Liver (tissue), 9 donors: ENCODE data around the gene ANKRD34C. TPM values are rescaled to one million over a fixed set of nuclear protein-coding genes. Genes with fewer than 3 reads are reported as not detected.

Experiments
- DNase-seq: peaks from one replicate; pipeline ENCODE4 v3.0.0-alpha.2; 2017; ENCODE audit warnings: low spot score
- H3K27ac ChIP-seq, 2 donors: one replicate each; pipeline ENCODE4 v1.7.0; 2013; ENCODE audit warnings: inconsistent platforms in 2 of 2, low read length in 2 of 2, control low read depth in 1 of 2, low read depth in 1 of 2, mild to moderate bottlenecking in 1 of 2
- H3K27me3 ChIP-seq, 4 donors: one replicate each; pipeline versions ENCODE4 v1.6.1 to v1.7.0; 2013; ENCODE audit warnings: low read length in 3 of 4, inconsistent platforms in 1 of 4, mild to moderate bottlenecking in 1 of 4, moderate library complexity in 1 of 4; ENCODE audit not compliant: control insufficient read depth in 4 of 4, insufficient read depth in 4 of 4
- H3K36me3 ChIP-seq, 4 donors: one replicate each; pipeline versions ENCODE4 v1.6.1 to v1.7.0; 2013; ENCODE audit warnings: low read length in 3 of 4, mild to moderate bottlenecking in 3 of 4, low read depth in 1 of 4, moderate library complexity in 1 of 4; ENCODE audit not compliant: control insufficient read depth in 4 of 4, insufficient read depth in 3 of 4
- H3K4me1 ChIP-seq, 4 donors: one replicate each; pipeline versions ENCODE4 v1.6.1 to v1.7.0; 2013; ENCODE audit warnings: low read length in 3 of 4, mild to moderate bottlenecking in 3 of 4, moderate library complexity in 1 of 4; ENCODE audit not compliant: control insufficient read depth in 4 of 4, insufficient read depth in 4 of 4
- H3K4me3 ChIP-seq, 3 donors: one replicate each; pipeline versions ENCODE4 v1.6.1 to v1.7.0; 2013; ENCODE audit warnings: low read length in 3 of 3, control low read depth in 1 of 3, low read depth in 1 of 3, mild to moderate bottlenecking in 1 of 3
- H3K9ac ChIP-seq, 2 donors: one replicate each; pipeline ENCODE4 v1.7.0; 2013; ENCODE audit warnings: low read length in 2 of 2, mild to moderate bottlenecking in 2 of 2, moderate library complexity in 2 of 2, control low read depth in 1 of 2, low read depth in 1 of 2
- H3K9me3 ChIP-seq, 4 donors: one replicate each; pipeline versions ENCODE4 v1.6.1 to v1.7.0; 2013; ENCODE audit warnings: low read length in 3 of 4; ENCODE audit not compliant: control insufficient read depth in 4 of 4
- ATF3 ChIP-seq: IDR thresholded peaks from 2 replicates; pipeline ENCODE4 v1.6.1; 2016; ENCODE audit warnings: antibody characterized with exemption
- CTCF ChIP-seq: fragments of 150-350 bp; IDR thresholded peaks from 2 replicates; pipeline ENCODE4 v1.5.1; 2017; ENCODE audit warnings: improper control_type of control experiment, low read depth, low read length; ENCODE audit not compliant: missing input control
- EGR1 ChIP-seq, 2 donors: IDR thresholded peaks; 2 replicates each; pipeline ENCODE4 v1.6.1; 2016 to 2018; ENCODE audit warnings: antibody characterized with exemption in 2 of 2, low read depth in 2 of 2
- FOXA1 ChIP-seq: IDR thresholded peaks from 2 replicates; pipeline ENCODE4 v1.6.1; 2016; ENCODE audit warnings: antibody characterized with exemption
- FOXA2 ChIP-seq: IDR thresholded peaks from 2 replicates; pipeline ENCODE4 v1.6.1; 2016; ENCODE audit warnings: antibody characterized with exemption
- GABPA ChIP-seq, 2 donors: IDR thresholded peaks in 1 of 2; conservative IDR thresholded peaks in 1 of 2; 2 replicates each; pipeline ENCODE4 v1.6.1; 2016; ENCODE audit warnings: antibody characterized with exemption in 2 of 2, mild to moderate bottlenecking in 1 of 2, moderate library complexity in 1 of 2
- HNF4A ChIP-seq, 2 donors: conservative IDR thresholded peaks; 2 replicates each; pipeline ENCODE4 v1.6.1; 2016; ENCODE audit warnings: antibody characterized with exemption in 2 of 2, mild to moderate bottlenecking in 2 of 2
- HNF4G ChIP-seq: IDR thresholded peaks from 2 replicates; pipeline ENCODE4 v1.6.1; 2016; ENCODE audit warnings: antibody characterized with exemption
- JUND ChIP-seq, 2 donors: IDR thresholded peaks; 2 replicates each; pipeline ENCODE4 v1.6.1; 2016; ENCODE audit warnings: antibody characterized with exemption in 2 of 2
- MAX ChIP-seq: IDR thresholded peaks from 2 replicates; pipeline ENCODE4 v1.6.1; 2016; ENCODE audit warnings: antibody characterized with exemption
- NR2F2 ChIP-seq: IDR thresholded peaks from 2 replicates; pipeline ENCODE4 v1.6.1; 2016; ENCODE audit warnings: antibody characterized with exemption
- RAD21 ChIP-seq, 2 donors: IDR thresholded peaks; 2 replicates each; pipeline ENCODE4 v1.6.1; 2016; ENCODE audit warnings: antibody characterized with exemption in 2 of 2, mild to moderate bottlenecking in 2 of 2
- REST ChIP-seq: IDR thresholded peaks from 2 replicates; pipeline ENCODE4 v1.6.1; 2016; ENCODE audit warnings: antibody characterized with exemption, mild to moderate bottlenecking
- RXRA ChIP-seq, 2 donors: IDR thresholded peaks; 2 replicates each; pipeline ENCODE4 v1.6.1; 2017 to 2018; ENCODE audit warnings: antibody characterized with exemption in 2 of 2, mild to moderate bottlenecking in 1 of 2
- SP1 ChIP-seq: IDR thresholded peaks from 2 replicates; pipeline ENCODE4 v1.6.1; 2018; ENCODE audit warnings: antibody characterized with exemption, mild to moderate bottlenecking
- TAF1 ChIP-seq: conservative IDR thresholded peaks from 2 replicates; pipeline ENCODE4 v1.6.1; 2016; ENCODE audit warnings: antibody characterized with exemption, mild to moderate bottlenecking
- YY1 ChIP-seq: IDR thresholded peaks from 2 replicates; pipeline ENCODE4 v1.6.1; 2016; ENCODE audit warnings: antibody characterized with exemption, mild to moderate bottlenecking
- ZBTB33 ChIP-seq: IDR thresholded peaks from 2 replicates; pipeline ENCODE4 v1.6.1; 2016; ENCODE audit warnings: antibody characterized with exemption
- WGBS: extraction: QIAGEN DNeasy Blood & Tissue Kit; methylation state at CpG from one replicate; pipeline ENCODE4 v1.1.7; 2013; 5-methylcytosine and 5-hydroxymethylcytosine counted together
- polyA plus RNA-seq, 2 donors: library from polyadenylated mRNA; stranded (reverse) in 1 of 2; unstranded in 1 of 2; fragments of 200-250 nt in 1 of 2; fragments of >200 nt in 1 of 2; fragmentation: Nextera tagmentation in 1 of 2; extraction: Ambion mirVana in 1 of 2; gene quantifications; one replicate each; pipeline versions ENCODE4 v1.2.1 to v1.2.3, GENCODE V29; 2013 to 2015
- total RNA-seq, 2 donors: library from RNA; depleted of rRNA; stranded (reverse); fragments of >200 nt; gene quantifications; one replicate each; pipeline ENCODE4 v1.2.3, GENCODE V29; 2014
- donor health status: healthy.
- donor health status: healthy.
- donor health status: healthy.
- donor health status: healthy.
- donor health status: healthy.

Gene ANKRD34C
- total and polyA plus RNA-seq, 4 donors = under 0.01 TPM; not detected in 3

- Histone ChIP-seq H3K27ac (no peak overlapping the region), H3K27me3 (peaks cover 0 to 10% (median under 1%) of the 10 kb centered on the region in 4 donors), H3K4me3 (no peak overlapping the region), H3K9ac (no peak overlapping the region), H3K4me1 (peaks cover 0 to 15% (median 6%) of the 10 kb centered on the region in 4 donors), H3K9me3 (no peaks in the 10 kb centered on the region), H3K36me3 (no peaks in the 10 kb centered on the region)
- no peak for TF ChIP-seq FOXA1
- TF ChIP-seq JUND (IDR thresholded peaks at IDR 0.05) = no peak
- no peak for TF ChIP-seq MAX
- TF ChIP-seq FOXA2 = no peak
- TF ChIP-seq EGR1 (IDR thresholded peaks at IDR 0.05; ENCODE audit: low read depth in 2 of 2) = no peak
- no peak for TF ChIP-seq RXRA (IDR thresholded peaks at IDR 0.05)
- no peak for TF ChIP-seq GABPA (IDR thresholded peaks at IDR 0.05 in 1 of 2, conservative IDR thresholded peaks at IDR 0.05 in 1 of 2)
- no peak for TF ChIP-seq SP1
- no peak for TF ChIP-seq NR2F2
- no peak for TF ChIP-seq TAF1
- TF ChIP-seq YY1 = no peak
- TF ChIP-seq HNF4A (conservative IDR thresholded peaks at IDR 0.05) = no peak
- no peak for TF ChIP-seq RAD21 (IDR thresholded peaks at IDR 0.05)
- TF ChIP-seq HNF4G = no peak
- TF ChIP-seq REST = no peak
- no peak for TF ChIP-seq ATF3
- no peak for TF ChIP-seq CTCF
- no peak for DNase-seq
- WGBS = 56% methylated on average over 4 of the region's 4 CpGs
Measured at GRCh38 chr15:79307251-79307650, 24.7 kb downstream of the ANKRD34C start.

- WGBS = 49% methylated on average over 2 of the region's 2 CpGs
- H3K9me3 ChIP-seq = no peaks in the 10 kb centered on the region
- H3K36me3 ChIP-seq = peaks cover 0 to under 1% (median 0%) of the 10 kb centered on the region in 4 donors
- no peak overlapping the region for H3K4me3 ChIP-seq
- no peak for DNase-seq
- H3K27me3 ChIP-seq = peaks cover 0 to 10% (median under 1%) of the 10 kb centered on the region in 4 donors
- no peak overlapping the region for H3K9ac ChIP-seq
- no peak overlapping the region for H3K27ac ChIP-seq
- H3K4me1 ChIP-seq = peaks cover 0 to 16% (median 6%) of the 10 kb centered on the region in 4 donors
- TF ChIP-seq SP1 (no peak), CTCF (no peak), JUND (IDR thresholded peaks at IDR 0.05) (no peak), ATF3 (no peak), NR2F2 (no peak), HNF4G (no peak), REST (no peak), EGR1 (IDR thresholded peaks at IDR 0.05; ENCODE audit: low read depth in 2 of 2) (no peak), RAD21 (IDR thresholded peaks at IDR 0.05) (no peak), ZBTB33 (no peak)
Measured at GRCh38 chr15:79308874-79309273, 26.4 kb downstream of the ANKRD34C start.
